Ovary (tissue), 3 donors: ENCODE results near the gene STX16.

Experiments used
- POLR2A ChIP-seq: fragments of 450-650 bp; IDR thresholded peaks from one replicate; pipeline ENCODE4 v1.6.1; 2017; ENCODE audit warnings: antibody characterized with exemption, mild to moderate bottlenecking, moderate library complexity
- TF ChIP-seq, protein P1 (sequence below), 3 donors: fragments of 450-650 bp in 2 of 3; fragments of 200-600 bp in 1 of 3; IDR thresholded peaks; one replicate each; pipeline versions ENCODE4 v1.5.1 to v1.8.0; 2016 to 2022; ENCODE audit warnings: antibody characterized with exemption in 3 of 3, mild to moderate bottlenecking in 1 of 3
- donor health status: DM: no; HTN: no; CAD: no.

DNA sequence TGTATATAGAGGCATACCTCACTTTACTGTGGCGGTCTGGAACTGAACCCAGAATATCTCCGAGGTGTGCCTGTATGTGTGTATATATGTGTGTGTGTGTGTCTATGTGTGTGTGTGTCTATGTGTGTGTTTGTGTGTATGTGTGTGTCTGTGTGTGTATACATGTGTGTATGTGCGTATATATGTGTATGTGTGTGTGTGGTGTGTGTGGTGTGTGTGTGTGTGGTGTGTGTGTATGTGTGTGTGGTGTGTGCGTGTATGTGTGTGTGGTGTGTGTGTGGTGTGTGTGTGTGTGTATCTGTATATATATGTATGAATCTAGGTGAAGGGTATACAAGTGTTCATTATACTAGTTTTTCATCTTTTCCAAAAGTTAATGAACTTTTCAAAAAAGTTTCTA is 37.3 kb downstream of the STX16 start:
- TF ChIP-seq, protein P1, sequence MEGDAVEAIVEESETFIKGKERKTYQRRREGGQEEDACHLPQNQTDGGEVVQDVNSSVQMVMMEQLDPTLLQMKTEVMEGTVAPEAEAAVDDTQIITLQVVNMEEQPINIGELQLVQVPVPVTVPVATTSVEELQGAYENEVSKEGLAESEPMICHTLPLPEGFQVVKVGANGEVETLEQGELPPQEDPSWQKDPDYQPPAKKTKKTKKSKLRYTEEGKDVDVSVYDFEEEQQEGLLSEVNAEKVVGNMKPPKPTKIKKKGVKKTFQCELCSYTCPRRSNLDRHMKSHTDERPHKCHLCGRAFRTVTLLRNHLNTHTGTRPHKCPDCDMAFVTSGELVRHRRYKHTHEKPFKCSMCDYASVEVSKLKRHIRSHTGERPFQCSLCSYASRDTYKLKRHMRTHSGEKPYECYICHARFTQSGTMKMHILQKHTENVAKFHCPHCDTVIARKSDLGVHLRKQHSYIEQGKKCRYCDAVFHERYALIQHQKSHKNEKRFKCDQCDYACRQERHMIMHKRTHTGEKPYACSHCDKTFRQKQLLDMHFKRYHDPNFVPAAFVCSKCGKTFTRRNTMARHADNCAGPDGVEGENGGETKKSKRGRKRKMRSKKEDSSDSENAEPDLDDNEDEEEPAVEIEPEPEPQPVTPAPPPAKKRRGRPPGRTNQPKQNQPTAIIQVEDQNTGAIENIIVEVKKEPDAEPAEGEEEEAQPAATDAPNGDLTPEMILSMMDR (IDR thresholded peaks at IDR 0.05), result no peak
- TF ChIP-seq POLR2A, result no peak
